HuH-7.5 (cell line): ENCODE measurements around the gene FOXO3.

Experiments used
- DNase-seq: peaks from one replicate; pipeline ENCODE4 v3.0.0; 2011; ENCODE audit warnings: low spot score

The FOXO3 gene

DNA sequence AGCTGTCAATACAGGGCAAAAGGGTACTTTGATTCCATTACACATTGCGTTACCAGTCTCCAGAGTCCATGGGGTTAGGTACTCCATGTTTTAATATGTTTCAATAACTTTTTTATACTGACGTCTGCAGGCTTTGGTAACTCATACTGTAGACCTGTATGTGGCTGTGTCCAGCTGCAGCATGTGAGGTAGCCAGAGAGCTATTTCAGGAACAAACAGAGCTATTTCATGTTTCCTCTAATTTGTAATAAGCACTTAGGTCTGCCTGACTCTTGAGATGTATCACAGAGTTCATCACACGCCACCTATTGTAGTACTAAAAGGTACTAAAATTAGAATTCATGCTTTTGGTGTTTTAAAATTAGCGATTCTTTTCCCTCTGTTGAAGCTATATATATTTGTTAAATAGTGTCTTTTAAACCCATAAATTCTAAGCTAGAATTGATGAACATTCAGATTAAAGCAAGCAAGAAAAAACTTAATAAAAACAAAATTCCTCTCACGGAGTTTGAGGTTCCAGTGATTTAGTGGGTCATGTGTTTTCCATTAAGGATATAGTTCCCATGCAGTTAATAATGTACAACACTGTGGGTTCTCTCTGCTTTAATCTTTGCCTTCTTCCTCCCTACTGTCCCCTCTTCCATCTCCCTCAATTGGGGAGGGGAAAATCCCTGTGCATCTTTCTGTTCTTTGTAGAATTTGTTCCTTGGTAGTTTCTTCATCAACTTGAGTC lies 37.0 kb downstream of the FOXO3 start:
- DNase-seq, result no peak

- DNase-seq, result no peak
These were observed 37.7 kb downstream of the FOXO3 start for GRCh38 chr6:108598305-108598863.

DNA sequence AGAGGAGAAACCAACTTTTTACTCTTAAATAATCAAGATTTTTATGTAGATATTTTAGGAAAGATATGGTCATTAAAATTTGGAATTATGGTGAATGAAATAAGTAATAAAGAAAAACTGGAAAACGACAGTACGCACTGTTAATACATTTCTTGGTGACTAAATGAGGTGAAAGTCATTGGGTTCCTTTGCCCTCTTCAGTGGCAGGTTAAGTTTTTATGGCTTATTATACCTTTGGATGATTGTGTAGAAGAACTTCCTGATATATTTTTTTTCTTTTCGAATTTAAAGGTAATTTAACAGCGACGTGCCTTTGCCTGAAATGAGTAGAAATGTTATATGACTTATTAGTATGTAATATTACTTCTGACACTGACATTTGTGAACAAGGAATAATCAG lies 43.4 kb downstream of the FOXO3 start:
- DNase-seq, result no peak

DNA sequence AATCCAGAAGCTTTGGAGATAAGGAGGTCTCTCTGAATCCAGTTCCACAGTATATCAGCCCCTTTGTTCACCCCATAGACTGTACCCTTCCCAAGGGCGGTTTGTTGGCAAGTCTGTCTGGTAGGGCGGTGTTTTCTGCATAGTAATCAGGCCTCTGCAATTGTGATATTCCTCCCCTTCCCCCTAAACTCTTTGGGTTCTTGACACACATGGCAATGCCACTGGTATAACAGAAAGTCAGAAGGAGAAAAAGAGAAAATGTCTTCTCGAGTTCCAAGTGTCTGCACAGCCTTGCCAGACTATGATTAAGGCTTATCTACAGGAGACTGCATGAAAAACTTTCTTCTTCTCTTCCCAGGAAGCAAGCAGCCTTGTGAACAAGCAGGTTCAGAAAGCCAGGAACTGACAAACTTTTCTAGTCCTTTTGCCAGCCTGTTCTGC lies 45.6 kb downstream of the FOXO3 start:
- no peak for DNase-seq

DNA sequence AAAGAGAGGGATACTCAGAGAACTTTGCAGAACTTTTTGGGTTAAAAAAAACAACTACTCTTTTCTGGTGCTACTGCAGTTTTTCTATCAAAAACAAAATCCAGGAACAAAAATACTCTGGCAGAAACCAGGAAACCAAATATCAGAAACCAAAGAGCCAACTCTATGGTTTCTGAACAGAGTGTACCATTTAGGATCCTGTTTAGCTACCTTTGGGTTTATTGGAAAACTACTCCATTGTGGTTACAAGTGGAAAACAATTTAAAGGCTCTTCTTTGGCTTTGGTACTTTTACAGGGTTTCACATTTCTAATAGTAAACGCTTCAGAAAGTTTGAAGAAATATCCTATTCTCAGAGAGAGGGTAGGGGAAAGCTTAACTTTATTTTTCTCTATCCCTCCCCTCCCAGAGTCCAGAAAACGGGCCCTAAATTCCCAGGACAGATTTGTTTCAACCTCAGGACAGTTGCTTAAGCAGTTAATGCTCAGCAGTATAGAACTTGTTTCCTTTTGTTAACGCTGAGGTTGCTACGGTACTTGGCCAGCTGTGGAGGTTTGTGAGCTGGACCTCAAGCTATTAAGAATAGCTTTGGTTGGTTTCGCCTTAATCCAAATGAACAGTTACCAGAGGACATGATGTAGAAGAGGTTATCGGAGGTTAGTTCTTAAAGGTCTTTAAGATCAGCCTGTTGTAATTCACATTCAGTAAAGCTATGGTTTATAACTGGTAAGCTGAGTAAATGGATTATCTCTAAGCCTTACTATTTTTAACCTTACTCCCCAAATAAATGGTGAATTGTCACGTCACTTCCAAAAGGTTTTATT lies 47.9 kb downstream of the FOXO3 start:
- no peak for DNase-seq

DNA sequence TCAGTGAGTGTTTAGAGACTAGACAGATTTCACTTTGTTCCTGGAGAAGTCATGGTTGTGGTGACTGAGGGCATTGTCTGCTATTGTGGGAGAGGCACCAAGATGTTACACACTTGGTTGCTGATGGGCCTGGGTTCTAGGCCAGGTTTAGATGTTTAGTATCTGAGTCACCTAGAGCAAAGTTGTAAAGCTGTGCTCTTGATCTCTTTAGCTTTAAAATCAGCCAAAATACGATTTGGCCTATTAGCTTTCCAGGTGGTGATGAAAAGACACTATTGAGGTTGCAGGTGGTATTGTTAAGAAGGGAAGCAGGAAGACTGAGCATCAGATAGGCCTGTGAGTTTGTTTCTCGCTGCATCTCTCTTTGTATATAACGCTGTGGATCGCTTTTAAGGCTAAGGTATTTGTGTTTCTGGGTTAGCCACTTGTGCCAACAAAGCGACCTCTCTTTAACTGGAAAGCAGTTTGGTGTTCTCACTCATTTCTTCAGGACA lies 48.6 kb downstream of the FOXO3 start:
- DNase-seq, result no peak

DNA sequence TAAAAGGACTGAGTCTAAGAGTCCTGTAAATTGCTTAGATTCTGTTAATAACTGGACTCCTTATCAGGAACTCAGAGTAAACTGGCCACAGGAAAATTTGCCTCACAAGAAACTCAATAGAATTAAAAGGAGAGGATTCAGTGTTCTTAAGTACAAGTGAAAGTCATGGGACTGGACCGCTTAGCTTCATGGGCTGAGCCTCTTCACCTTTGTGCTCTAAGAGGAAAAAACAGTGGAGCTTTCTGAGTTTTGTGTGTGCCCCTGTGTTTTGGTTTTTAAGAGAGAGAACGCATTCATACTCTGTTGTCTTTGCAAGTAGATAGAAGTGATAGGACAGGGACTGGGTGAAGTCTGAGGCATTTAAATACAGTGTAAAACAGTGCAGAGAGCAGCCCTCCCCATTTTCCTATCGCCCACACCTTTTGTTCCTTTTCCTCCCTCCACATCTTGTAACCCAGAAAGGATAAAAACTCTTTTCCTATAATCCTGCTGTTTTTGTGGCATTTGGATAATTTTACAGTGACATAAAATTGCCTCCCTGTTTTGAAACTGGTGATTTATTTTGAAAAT lies 49.6 kb downstream of the FOXO3 start:
- DNase-seq, result no peak

DNA sequence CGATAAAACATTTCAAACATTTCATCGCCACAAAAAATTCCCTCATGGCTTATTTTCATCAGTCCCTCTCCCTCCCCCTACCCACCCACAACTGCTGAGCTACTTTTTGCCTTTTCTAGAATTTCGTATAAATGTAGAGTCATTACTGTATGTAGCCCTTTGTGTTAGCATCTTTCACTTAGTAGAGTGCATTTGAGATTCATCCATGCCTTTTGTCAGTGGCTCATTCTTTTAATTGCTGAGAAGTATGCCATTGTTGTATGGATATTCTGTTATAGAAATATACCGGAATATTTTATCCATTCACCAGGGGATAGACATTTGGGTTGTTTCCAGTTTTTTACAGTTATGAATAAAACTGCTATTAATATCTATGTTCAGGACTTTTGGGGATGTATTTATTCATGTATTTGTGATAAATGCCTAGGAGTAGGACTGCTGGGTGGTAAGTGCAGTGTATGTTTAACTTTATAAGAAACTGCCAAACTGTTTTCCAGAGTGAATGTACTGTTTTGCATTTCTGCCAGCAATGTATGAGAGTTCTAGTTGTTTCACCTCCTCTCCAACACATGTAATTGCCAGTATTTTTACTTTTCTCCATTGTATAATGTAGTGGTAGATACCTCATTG lies 50.4 kb downstream of the FOXO3 start:
- no peak for DNase-seq

- no peak for DNase-seq
These were observed 52.1 kb downstream of the FOXO3 start for GRCh38 chr6:108612852-108613251.

- no peak for DNase-seq
These were observed 55.8 kb downstream of the FOXO3 start for GRCh38 chr6:108616544-108616943.

GRCh38 chr6:108616973-108617372 lies 56.3 kb downstream of the FOXO3 start:
- DNase-seq, result no peak

DNA sequence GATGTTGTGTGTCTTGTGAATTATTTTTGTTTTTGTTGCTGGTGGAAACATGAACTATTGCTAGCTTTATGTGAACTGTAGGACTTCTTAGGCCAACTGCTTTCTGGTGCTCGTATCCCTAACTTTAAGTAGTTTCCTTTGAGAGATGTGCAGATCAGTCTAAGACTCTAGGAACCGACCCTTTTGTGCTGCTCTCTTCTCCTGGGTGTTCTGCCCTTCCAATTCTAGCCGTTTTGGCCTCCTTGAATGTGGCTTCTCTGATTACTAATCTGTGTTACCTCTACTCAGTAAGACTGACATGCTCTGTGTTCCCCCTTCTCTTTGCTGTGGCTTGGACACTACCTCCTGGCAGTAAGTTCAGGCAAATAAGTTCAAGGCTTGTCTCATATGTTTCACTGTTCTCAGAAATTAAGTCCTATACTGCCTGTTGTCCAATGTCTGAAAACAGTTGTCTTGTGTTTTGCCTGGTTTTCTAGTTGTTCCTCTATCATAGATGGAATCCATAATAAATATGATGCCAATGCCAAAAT lies 58.0 kb downstream of the FOXO3 start:
- DNase-seq, result no peak

GRCh38 chr6:108619431-108620197 lies 58.9 kb downstream of the FOXO3 start:
- DNase-seq, result no peak

- no peak for DNase-seq
These were observed 60.4 kb downstream of the FOXO3 start for GRCh38 chr6:108621117-108621516.

DNA sequence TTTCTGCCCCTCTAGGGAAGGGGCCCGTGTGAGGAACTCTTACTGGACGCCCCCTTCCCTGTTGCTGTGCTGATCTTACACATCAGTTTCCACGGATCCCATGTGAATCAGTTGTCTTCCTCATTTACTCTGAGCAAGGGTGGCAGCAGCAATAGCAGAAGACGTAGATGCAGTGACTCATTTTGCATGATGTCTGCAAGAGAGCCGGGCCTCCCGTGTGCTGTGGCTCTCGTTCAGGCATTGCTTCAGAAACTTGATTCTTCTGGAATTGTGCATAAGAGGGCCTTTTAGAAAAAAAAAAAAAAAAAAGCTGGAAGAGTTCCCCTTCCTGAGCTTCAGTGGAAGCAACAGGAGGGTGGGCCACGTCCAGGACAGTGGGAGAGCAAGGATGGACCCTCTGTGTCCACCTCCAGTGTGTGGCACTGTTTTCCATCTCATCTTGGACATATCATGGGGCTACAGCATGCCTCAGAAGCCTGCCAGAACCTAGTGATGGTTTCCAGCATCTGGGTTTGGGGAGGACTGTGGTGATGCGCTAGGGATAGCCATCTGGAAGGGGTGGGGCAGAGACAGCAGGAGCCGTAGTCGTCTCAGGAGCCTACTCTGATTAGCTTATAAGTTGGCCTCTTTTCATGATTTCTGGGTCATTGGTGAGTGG lies 62.1 kb downstream of the FOXO3 start:
- no peak for DNase-seq

- no peak for DNase-seq
These were observed 63.3 kb downstream of the FOXO3 start for GRCh38 chr6:108623995-108624394.

DNA sequence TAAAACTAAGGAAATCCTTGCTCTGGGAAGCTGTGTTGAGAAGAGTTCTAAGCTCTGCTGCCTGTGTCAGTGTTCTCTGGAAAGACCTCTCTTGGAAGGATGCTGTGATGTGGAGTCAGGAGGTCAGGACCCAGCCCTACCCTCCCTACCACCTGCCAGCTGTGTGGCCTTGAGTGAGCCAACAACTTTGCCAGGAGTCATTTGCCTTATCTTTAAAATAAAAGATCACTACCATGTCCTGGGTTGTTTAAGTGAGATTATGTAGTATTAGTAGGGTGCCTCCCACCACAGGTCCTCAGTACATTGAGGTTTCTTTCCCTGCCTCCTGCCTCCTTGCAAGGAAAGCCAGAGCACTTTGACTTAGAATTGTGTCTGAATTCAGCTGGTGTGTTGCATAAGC lies 64.9 kb downstream of the FOXO3 start:
- no peak for DNase-seq

DNA sequence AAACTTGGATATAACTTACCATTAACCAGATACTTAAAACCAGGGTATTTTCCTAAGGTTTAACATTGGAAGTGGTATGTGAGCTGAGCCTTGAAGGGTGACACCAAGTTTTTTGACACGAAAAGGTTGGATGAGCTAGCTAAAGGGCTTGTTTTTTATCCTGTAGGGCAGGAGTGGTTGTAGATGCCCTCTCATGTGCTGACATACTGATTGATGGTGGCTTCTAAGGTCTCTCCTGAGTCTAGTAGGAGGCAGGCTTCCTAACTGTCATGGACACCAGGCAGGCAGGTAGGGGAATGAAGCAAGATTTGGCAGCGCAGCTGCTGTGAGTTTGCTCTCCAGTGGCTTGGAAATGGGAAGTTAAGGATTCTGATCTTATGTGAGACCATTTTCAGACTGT lies 66.1 kb downstream of the FOXO3 start:
- DNase-seq, result no peak

DNA sequence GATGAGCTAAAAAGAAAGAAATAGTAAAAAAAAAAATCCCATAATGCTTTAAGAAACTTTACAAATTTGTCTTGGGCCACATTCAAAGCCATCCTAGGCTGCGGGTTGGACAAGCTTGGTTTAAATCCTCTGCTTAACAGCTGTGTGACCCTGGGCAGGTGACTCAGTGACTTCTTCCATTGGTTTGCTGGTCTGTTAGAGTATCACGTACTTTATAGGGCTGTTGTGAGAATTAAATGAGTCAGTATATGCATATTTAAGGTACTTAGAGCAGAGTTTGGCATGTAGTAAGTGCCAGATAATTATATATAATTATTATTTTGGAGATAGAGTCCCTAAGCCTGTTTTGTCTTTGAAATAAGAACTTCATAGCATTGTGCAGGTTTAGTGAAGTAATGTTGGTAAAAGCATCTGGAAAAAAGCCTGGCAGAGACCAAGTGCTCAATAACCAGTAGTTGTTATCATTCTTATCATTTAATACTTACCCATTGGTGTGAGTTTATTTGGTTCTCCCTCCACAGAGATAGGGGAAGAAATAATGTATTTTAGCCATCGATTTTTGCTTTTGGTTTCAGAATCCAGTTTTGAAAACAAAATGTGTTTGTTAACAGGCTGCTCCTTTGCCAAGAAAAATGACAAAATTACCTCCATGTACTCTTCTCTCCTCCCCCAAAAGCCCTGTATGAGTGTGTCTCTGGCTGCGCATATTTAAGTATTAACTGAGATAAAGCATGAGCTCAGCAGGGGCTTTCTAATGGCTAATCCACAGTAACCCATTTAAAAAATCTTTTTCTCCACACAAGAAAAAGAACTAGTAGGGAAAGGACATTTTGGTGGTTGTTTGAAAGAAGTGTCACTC lies 67.2 kb downstream of the FOXO3 start:
- DNase-seq, result no peak
